OCI-LY3 (cell line): ENCODE results near the gene ATP5PB.

ENCODE experiments used
- CTCF ChIP-seq: fragments of 200-600, 300-600 bp; sonication (generic); IDR thresholded peaks from 2 replicates; pipeline ENCODE4 v1.5.1; 2014; ENCODE audit warnings: antibody characterized with exemption, low read length, low read depth
- EZH2phosphoT487 ChIP-seq: fragments of 200-600 bp; shearing (Covaris generic); IDR thresholded peaks from 2 replicates; pipeline ENCODE4 v1.6.1; 2018; ENCODE audit warnings: antibody characterized with exemption, mixed run types, low read depth

GRCh38 chr1:111462370-111463028 lies 13.2 kb downstream of the ATP5PB start:
- TF ChIP-seq CTCF (no peak), EZH2phosphoT487 (no peak)
